DMS79 treated with DMSO at 0.1 percent for 48 hours (cell line): ENCODE data around the gene SREBF2.
A peak's percentile ranks its signal among the peaks of the same experiment; 100 is the strongest.

Experiments
- DNase-seq: peaks from one replicate; lab custom pipeline; 2025; lab: John Stamatoyannopoulos, UW

SREBF2 gene

DNA sequence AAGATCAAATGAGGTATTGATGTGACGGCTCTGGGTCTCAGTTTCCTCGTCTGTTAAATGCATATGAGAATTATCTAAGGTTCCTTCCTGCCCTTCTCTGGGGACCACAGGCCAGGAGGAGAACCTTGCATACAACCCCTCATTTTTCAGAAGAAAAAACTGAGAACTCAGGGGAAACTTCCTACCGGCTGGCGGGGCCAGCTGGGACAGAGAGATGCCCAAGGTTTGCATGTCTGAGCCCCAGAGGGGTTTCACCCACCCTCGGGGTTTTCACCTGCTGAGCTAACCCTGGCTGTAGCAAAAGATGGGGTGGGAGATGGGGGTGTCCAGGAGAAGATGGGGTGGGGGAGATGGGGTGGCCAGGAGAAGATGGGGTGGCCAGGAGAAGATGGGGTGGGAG is 89.4 kb downstream of the SREBF2 start:
- no peak for DNase-seq

DNA sequence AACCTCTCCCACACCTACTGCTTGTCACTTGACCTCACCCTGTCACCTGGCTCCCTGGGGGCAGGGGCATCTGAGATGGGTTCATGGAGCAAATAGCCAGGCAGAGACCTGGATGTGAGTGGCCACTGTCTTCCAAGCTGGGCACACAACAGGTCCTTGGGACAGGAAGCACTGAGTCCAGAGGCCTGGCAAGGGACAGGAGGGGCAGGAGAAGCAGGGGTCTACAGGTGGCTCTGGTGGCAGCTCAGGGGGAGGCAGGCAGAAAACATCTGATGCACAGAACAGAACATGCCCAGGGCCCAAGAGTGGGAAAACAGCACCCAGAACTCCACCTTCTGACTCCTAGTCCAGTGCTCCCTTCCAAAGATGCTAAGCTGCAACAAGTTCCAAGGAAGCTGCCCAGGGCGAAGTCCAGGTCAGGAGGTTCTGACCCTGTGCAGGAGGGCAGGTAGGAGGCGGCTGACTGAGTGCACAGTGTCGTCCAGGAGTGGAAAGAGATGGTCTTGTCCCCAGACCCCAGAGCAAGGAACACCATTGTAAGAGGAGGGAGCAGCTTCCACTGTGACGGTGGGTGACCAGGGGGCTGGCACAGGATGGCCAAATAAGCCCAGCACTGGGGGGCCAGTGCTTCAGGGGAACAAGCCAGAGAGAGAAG is 90.2 kb downstream of the SREBF2 start:
- DNase-seq = no peak

DNA sequence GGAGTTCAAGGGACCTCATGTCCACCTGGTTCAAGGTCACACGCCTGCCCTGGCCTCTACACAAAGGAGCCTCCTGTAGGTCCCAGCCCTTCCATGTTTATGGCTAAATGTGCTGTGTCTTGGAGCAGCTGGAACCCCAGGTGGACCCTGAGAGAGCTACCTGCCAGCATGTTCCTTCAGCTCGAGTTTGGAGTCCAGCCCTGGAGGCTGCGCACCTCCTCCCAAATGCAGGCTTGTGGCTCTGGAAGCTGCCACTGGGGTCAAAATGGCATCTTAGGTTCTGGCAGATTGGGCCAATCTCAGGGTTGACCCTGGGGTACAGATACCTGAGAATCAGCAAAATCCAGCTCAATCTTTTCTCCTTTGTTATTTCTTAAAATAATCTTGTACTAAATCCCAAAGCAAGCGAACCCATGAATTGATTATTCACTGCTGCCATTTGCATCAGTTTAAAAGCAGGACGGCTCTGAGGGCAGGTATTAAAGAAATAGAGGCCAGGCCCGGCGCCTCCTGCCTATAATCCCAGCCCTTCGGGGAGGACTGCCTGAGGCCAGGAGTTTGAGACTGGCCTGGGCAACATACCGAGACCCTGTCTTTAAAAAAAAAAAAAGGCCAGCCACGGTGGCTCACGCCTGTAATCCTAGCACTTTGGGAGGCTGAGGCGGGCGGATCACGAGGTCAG is 90.8 kb downstream of the SREBF2 start:
- DNase-seq = no peak

DNA sequence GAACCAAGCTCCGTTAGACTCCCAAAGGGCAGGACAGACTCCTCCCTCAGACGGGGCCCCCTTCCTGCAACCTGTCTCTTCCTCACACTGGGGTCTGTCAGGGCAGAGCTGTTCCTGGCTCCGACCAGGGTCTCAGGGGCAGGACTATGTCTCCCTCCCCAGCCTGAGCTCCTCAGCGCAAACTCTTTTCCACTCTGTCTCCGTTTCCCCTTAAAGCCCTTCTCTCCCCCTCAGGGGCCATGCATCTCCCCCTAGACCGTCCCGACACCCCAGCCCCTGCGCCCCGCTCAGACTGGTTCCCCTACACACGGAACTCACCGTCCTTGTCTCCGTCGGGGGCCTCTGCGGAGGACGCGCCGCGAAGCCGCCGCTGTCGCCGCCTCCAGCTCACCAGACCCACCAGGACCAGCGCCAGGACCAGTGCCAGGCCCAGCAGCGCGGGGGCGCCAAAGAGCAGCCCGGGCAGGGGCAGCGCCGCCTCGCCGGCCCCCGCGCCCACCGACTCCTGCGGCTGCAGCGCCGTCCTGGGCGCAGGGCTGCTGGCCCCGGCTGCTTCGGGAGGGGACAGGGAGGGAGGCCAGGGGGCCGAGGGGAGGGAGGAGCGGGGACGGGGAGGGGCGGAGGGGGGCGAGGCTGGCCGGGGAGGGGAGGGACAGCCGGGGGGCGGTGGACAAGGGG is 93.0 kb downstream of the SREBF2 start:
- peak; percentile 27 for DNase-seq

DNA sequence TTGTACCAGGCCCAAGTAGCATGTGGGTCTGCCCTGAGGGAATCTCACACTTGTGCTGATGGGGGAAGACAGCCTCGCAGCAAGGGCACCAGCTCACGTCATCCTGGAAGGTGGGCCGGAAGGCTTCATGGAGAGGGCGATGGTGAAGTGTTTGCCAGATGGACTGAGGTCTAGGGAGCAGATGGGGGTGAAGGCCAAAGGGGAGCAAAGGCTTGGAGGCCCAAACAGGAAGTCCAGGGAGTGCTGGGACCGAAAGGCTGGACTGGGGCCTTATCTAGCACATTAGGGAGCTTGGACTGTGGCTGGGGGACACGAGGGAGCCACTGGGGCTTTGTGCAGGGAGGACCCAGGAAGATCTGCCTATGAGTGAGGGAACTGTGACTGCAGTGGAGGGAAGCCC is 94.9 kb downstream of the SREBF2 start:
- DNase-seq = no peak

DNA sequence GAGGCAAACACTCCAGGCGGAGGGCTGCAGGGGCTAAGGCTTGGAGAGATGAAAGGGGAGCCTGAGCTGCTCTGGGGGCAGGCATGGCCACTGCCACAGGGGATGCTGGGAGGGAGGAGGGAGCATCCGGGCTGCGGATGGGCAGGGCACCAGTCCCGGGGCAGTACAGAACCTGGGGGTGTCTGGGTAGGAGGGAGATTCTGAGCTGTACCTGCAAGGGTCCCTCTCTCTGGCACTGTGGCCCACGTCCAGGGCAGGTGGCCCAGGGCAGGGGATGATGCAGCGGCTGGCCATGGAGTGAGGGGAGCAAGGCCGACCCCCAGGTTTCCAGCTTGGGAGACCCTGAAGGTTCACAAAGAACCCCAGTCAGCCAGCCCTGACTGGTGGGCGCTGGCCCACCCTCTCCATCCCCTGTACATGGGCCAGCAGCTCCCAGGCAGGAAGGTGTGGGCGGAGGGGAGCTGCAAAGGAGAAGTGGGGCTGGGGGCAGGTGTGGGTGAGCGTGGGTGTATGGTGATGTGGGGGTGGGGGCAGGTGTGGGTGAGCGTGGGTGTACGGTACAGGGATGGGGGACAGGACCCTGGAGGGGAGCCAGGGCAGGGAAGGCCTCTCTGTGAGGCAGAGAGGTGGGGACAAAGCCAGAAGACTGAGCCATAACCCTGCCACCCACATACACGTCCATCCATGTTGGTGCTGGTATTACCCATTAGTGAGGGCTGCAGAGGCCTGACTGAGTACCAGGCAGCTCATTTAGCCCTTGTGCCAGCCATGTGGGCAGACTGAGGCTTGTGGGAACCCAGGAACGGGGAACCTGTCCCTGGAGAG is 95.9 kb downstream of the SREBF2 start:
- DNase-seq = no peak

DNA sequence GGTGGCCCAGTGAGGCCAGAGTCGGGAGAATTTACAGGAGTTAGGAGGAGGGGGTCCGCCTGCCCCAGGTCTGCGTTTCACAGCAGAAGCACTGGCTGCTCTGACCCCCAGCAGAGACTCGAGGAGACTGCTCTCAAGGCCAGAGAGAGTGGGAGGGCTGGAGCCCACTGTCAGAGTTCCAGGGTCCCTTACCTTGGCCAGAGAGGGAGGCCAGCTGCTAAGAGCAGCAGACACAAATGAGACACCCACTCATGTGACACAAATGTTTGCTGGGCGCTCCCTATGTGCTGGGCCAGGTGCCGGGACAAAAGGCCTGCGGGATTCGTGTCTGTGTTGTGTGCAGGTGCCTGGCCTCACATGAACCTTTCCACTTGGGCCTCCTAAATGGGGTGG is 96.5 kb downstream of the SREBF2 start:
- no peak for DNase-seq

DNA sequence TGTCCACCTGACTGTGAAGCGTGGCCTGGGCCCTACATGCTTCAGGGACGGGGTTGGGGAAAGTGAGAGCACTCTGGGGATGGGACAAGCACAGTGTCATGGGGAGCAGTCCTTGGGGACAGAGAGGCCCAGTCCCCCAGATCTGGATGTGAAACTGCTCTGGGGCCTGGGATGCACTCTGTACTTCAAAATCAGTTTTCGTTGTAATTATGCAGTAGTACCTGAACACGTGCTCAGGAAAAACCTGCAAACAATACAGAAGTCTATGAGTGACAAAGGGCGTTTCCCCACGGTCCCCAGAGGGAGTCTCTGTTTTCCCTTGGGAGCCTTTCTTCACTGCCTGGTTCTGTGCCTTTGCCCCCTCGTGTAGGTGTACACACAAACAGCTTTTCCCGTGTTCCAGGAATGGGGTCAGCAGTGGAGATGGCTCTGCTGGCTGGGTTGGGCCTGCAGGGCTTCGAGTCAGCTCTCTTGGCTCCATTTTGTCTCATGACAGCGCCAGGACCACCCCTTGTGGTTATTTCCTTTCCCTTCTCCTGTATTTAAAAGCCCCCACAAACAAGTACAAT is 98.9 kb downstream of the SREBF2 start:
- no peak for DNase-seq

DNA sequence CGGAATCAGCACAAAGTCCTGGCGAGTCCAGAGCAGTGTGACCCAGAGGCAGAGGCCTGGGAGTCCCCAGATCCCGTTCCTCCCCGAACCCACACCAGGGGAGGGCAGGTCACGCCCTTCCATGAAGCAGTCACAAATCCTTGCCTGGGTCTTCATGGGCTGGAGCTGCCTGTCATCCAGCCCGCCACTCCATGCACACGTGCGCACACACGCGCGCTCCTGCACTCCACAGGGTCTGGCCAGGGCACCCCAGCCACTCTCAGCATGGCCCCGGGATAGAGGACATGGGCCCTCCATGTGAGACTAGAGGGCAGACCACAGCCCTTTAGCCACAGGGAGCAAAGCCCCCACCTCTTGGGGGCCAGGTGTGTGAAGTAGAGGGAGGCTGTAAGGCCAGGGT is 99.4 kb downstream of the SREBF2 start:
- DNase-seq = no peak

DNA sequence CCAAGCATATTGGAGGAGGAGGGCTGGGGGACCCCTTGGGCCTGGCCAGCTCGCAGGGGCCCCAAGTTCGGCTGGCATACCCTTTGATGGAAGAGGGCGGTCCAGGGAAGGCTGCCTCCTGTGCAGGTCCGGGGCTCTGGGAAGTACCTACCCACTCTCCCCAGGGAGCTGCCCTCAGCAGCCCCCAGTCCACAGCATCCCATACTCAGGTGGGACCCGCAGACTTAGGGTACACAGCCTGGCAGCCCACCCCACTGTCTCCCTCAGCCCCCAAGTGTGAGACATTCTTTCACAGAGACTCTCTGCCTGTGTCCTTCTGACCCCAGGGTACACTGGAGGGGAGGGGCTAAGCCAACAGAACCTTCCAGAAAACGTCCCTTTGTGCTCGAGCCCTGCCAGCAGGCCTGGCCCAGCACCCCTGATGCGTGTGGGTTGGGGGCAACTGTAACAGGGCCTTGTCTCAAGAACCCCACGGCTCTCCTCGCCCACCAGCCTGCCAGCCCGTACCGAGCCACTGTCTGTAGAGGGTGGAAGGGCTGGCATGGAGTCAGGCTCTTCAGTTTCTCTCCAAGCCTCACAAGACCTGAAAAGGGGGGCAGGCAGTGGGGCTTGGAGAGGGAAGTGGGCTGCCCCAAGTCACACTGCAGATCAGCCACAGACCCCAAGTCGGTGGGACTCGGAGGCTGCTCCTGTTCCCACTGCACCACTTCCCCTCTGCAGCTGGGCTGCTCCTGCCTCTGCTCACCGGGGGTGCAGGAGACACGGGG is 100.7 kb downstream of the SREBF2 start:
- DNase-seq = no peak

DNA sequence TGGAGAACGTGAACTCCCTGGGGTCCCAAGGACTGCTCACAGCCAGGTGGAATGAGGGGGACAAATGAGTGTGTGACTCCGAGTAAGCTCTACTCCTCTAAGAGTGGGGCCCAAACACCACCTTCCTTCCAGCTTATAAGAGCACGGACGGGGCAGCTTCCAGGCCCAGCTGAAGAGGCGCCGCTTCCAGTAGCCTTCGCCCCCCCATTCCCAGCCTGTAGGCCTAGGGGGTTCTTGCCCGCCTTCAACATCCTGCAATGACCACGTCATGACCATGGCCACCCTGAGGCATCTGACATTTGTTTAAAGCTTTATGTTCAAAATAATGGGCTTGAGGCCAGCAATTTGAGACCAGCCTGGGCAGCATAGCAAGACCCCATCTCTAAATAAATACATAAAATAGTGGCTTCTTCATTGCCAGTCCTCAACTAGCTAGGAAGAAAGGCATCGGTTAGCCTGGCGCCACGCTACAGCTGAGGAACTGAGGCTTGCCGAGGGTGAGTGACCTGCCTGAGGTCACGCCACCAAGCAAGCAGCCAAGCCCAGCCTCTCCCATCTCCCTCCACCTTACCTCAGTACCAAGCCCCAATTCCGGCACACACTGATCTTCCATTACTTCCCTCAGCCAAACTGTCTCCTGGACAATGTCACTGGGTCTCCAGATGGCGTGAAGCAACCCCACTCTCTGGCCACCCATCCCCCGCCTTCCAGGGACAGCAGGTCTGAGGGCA is 101.5 kb downstream of the SREBF2 start:
- no peak for DNase-seq

DNA sequence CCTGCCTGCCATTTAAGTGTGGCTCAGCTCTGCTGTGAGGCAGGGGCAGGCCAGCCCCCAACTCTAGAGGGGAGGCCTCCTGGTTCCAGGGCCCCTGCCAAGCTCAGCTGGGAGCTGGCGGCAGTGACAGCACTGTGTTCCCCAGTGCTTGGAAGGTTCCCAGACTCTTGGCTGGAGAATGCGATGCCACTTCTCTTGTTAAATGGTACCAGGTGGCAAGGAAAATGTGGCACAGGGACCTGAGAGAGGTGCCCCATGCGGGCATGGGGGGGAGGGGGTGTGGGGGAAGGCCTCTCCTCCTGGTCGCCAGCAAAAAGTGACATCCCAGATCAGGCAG is 102.1 kb downstream of the SREBF2 start:
- no peak for DNase-seq

DNA sequence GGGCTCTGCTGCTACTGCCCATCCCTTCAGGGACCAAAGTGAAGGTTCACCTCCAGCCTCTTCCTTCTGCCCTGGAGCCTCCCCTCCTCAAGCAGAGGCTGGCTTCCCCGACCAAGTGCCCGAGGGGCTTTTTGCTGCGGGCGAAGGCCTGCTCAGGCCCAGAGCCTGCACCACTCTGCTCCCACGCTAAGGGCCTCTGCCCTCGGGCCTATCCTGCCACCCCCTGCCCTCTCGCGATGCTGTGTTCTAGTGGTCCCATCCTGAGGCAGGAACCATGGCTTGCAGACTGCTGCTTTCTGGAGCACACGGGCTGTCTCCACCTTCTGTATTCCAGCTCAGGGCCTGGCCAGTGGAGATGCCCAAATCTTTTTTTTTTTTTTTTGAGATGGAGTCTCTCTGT is 102.6 kb downstream of the SREBF2 start:
- no peak for DNase-seq

DNA sequence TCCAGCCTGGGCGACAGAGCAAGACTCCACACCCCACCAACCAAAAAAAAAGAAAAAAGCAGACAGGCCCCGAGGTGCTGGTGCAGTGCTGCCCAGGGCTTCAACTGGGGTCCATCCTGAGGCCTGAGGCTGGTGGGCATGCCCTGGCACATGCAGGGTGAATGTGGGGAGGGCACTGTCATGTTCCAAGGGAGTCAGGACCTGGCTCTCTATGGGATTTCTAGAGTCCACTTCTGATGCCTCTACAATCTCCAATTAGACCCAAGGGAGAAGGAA is 103.9 kb downstream of the SREBF2 start:
- no peak for DNase-seq

DNA sequence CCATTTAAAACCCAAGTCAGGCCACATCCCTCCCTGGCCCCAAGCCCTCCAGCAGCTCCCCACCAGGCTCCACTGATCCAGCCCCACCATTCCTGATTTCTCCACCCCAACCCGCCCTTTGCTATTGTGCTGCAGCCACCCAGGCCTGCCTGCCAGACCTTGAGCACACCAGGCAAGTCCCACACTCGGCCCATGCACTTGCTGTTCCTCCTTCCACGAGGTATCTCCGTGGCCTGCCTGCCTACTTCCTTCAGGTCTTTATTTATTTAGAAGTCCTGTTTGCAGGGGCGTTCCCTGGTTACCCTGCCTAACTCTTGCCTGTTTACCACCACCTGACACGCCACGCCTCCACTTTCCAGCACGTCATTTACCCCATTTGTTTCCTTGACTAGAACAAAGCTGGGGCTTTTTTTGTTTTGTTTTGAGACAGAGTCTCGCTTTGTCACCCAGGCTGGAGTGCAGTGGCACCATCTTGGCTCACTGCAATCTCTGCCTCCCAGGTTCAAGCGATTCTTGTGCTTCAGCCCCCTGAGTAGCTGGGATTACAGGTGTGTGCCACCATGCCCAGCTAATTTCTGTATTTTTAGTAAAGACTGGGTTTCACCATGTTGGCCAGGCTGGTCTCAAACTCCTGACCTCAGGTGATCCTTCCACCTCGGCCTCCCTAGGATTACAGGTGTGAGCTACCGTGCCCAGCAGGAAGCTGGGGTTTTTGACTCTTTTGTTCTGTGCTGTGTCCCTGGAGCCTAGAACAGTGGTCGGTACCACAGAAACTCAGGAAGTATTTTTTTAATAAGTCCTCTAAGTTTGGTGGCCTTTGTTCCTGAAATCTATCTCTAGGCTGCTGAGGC is 107.3 kb downstream of the SREBF2 start:
- no peak for DNase-seq

DNA sequence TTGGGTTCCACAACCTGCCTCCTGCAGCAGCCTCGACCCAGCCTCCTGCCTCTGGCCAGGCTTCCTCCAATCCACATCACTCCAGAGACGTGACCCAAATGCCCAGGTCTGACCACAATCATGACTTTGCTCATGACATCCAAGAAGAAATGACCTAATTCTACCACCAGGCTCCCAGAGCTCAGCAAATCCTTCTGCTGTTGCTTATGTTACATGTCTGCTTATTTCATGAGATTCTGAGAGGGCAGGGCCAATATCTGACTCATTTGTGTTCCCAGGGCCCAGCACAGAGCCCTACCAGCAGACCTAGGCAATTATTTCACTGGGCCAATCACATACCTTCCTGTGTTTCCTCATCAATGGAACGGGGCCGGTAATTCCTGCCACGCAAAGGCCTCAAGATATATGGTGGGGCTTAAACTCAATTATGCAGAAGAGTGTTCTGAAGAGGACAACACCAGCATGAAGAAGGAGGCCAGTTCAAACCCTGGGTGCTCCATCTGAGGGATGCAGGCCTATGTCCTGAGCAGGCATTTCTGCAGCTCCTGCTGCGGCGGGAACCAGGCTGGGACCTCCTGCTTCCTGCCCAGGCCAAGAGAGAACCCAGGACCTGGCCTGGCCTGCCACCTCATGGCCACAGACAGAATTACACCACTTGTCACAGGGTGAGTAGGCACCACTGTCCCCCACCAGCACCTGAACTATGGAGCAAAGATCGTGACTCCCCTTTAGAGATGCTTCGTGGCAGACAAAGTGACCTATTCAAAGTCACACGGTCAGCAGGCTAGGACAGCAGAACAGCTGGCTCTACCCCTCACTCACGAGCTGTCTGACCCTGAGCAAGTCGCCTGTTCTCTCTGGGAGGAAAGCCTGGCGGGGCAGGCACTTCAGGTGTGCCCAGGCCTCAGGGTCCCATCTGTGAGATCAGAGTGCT is 108.2 kb downstream of the SREBF2 start:
- peak; percentile 27 for DNase-seq

DNA sequence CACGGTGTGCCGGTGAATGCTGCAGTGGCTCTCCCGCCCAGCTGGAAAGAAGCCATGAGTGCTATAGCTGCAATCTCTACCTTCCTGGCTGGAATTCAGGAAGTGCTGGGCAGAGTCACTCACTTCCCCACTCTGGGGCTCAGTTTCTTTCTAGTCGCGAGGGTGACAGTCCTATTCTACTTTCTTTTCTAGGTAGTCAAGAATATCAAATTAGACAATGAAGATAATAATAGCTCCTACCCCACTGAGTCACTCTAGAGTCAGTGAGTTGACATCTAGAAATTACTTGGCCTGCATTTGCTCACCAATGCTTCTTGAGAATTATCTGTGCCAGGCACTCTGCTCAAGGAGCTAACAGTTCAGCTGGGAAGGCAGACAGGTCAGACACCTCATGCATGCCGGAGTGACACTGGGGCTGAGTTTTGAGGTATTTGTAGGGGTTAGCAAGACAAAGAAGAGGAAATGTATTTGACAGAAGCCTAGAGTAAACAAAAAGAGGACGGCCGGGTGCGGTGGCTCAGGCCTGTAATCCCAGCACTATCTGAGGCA is 110.8 kb downstream of the SREBF2 start:
- no peak for DNase-seq

DNA sequence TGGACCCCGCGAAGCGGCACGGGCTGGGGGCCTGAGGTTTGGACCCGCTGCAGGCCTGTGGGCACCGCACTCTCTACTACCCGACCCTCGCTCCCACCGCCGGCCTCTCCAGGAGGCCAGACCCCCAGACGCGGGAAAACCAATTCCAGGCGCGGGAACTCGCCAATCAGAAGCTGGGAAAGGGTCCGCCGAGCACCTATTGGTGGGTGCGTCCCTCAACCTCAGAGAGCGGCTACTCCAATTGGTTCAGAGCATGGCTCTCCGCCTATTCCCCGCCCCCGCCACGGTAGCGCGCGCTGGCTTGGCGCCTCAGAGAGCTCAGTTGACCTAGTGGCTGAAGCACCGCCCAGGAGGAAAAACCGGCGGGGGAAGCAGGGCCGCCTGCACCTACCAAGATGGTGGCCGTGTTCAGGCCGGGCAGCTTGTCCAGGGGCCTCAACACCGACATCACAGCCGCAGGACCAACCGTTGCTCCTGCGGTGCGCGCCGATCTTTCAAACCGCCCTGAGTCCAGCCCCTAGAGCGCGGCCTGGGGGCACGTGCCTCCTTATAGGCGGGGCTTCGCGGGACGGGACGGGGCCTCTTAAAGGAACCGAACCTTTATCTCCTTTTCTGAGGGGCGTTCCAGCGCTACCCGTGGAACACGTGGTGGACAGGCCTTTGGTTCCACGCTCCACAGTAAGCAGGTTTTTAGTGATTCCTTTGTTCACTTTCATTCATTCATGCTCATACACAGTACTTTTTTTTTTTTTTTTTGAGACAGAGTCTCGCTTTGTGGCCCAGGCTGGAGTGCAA is 113.9 kb downstream of the SREBF2 start, which contains the start of gene CENPM:
Gene CENPM, minus strand, starts transcription at position 524 of the 795 bp plus-strand sequence. Its CDS starts 76 bp downstream, at position 448.
- DNase-seq = peak; percentile 82
